Pancreas (tissue), 10 donors: ENCODE results near the gene BRSK1. TPM values are rescaled to one million over a fixed set of nuclear protein-coding genes. Genes with fewer than 3 reads are reported as not detected.
A peak's percentile ranks its signal among the peaks of the same experiment; 100 is the strongest.

Source experiments
- ATAC-seq, 4 donors: fragments of 200-7000 bp; cut with Tn5 transposase; one replicate each; pipeline versions ENCODE4 v1.8.0 to v1.9.1; 2020; ENCODE audit warnings: mild to moderate bottlenecking in 4 of 4, moderate library complexity in 4 of 4
- DNase-seq, 6 donors: peaks; one replicate each; pipeline ENCODE4 v3.0.0-alpha.2; 2020
- FAIRE-seq: peaks from 2 replicates; lab custom pipeline; 2012; peaks lifted over from hg19 to GRCh38; lab: Jason Lieb, UNC
- H3K27ac ChIP-seq, 4 donors: fragments of 200-600 bp; sonication (generic); 1 replicate in 3 of 4; 2 replicates in 1 of 4; pipeline versions ENCODE4 v1.5.0 to v1.8.0; 2020
- H3K27me3 ChIP-seq, 4 donors: fragments of 200-600 bp; one replicate each; pipeline ENCODE4 v1.8.0; 2021
- H3K36me3 ChIP-seq, 3 donors: fragments of 200-600 bp; sonication (generic) in 1 of 3; one replicate each; pipeline versions ENCODE4 v1.5.0 to v1.8.0; 2020 to 2021
- H3K4me1 ChIP-seq, 3 donors: fragments of 200-600 bp; one replicate each; pipeline ENCODE4 v1.8.0; 2021
- H3K4me3 ChIP-seq, 4 donors: fragments of 200-600 bp; sonication (generic) in 2 of 4; one replicate each; pipeline versions ENCODE4 v1.5.0 to v1.8.0; 2020 to 2021
- H3K9me3 ChIP-seq, 4 donors: fragments of 200-600 bp; one replicate each; pipeline ENCODE4 v1.8.0; 2021
- CTCF ChIP-seq, 4 donors: fragments of 200-600 bp; sonication (generic) in 3 of 4; IDR thresholded peaks; one replicate each; pipeline versions ENCODE4 v1.5.0 to v1.8.0; 2021; ENCODE audit warnings: antibody characterized with exemption in 4 of 4
- WGBS, 2 donors: extraction: QIAGEN DNeasy Blood & Tissue Kit; methylation state at CpG; one replicate each; pipeline ENCODE4 v1.1.7; 2013; 5-methylcytosine and 5-hydroxymethylcytosine counted together
- intact Hi-C, 3 donors: fragments of 100-400 bp; cut with DNase I; formaldehyde crosslinking; loops; one replicate each; pipeline versions ENCODE4 v1.11.1 to v1.14.2; 2022
- polyA plus RNA-seq, 2 donors: library from polyadenylated mRNA; stranded (reverse); fragments of 200-250 nt; gene quantifications; one replicate each; pipeline ENCODE4 v1.2.3, GENCODE V29; 2013
- total RNA-seq, 6 donors: library from RNA; stranded (reverse); fragmentation: NEBNext Ultra II Directional in 4 of 6; extraction: Animal tissue kit (Norgen Biotek cat#: 25700) in 4 of 6; gene quantifications; one replicate each; pipeline versions ENCODE4 v1.2.1 to v1.2.4, GENCODE V29; 2021 to 2023
- donor health status: healthy with polysubstance abuse.
- donor health status: DM: no; HTN: no; CAD: no; lungs with moderate emphysema.
- donor health status: DM: no; HTN: no; CAD: no.
- donor health status: control.
- donor health status: control.
- donor health status: Bipolar disorder and iron deficiency.
- donor health status: DM: yes; HTN: yes; CAD: no.
- donor health status: DM: no; HTN: no; CAD: no.
- donor health status: DM: no; HTN: no; CAD: no.
- donor health status: DM: yes; HTN: yes; CAD: no.

Gene BRSK1
- total and polyA plus RNA-seq, 8 donors = 0.46 to 9.2 (median 2.0) TPM

- Histone ChIP-seq H3K4me3 (no peak overlapping the region), H3K9me3 (no peaks in the 10 kb centered on the region), H3K36me3 (peaks cover 0 to 4% (median 0%) of the 10 kb centered on the region in 3 donors), H3K27ac (no peak overlapping the region), H3K4me1 (no peaks in the 10 kb centered on the region), H3K27me3 (no peaks in the 10 kb centered on the region)
- DNase-seq (peak in 1 of 6 donors; percentile 67), ATAC-seq (no peak), FAIRE-seq (no peak)
- no peak for TF ChIP-seq CTCF (IDR thresholded peaks at IDR 0.05)
- intact Hi-C loops = no loop called here
- 86 to 92% methylated on average over 22 of the region's 22 CpGs for WGBS, 2 donors
Observed at GRCh38 chr19:55345101-55345817, 61.5 kb downstream of the BRSK1 start.

GRCh38 chr19:55345818-55346724, 62.3 kb downstream of the BRSK1 start:
- no peaks in the 10 kb centered on the region for H3K4me1 ChIP-seq
- no peaks in the 10 kb centered on the region for H3K27me3 ChIP-seq
- peaks cover 0 to 4% (median 0%) of the 10 kb centered on the region in 3 donors for H3K36me3 ChIP-seq
- WGBS, 2 donors = 86 to 89% methylated on average over 42 to 43 of the region's 43 CpGs
- H3K27ac ChIP-seq = no peak overlapping the region
- FAIRE-seq (no peak), DNase-seq (peak in 3 of 6 donors; percentile 36 to 77 (median 66)), ATAC-seq (peak in 2 of 4 donors; percentile 2 to 9)
- H3K9me3 ChIP-seq = no peaks in the 10 kb centered on the region
- intact Hi-C loops = no loop called here
- no peak overlapping the region for H3K4me3 ChIP-seq
- TF ChIP-seq CTCF (IDR thresholded peaks at IDR 0.05) = no peak

GRCh38 chr19:55346725-55347441, 63.1 kb downstream of the BRSK1 start:
- Histone ChIP-seq H3K9me3 (no peaks in the 10 kb centered on the region), H3K27ac (no peak overlapping the region), H3K36me3 (peaks cover 0 to 4% (median 0%) of the 10 kb centered on the region in 3 donors), H3K4me3 (no peak overlapping the region), H3K4me1 (no peaks in the 10 kb centered on the region), H3K27me3 (no peaks in the 10 kb centered on the region)
- no peak for ATAC-seq
- no peak for FAIRE-seq
- 92 to 93% methylated on average over 32 to 41 of the region's 41 CpGs for WGBS, 2 donors
- intact Hi-C loops = no loop called here
- peak in 1 of 6 donors; percentile 63 for DNase-seq
- TF ChIP-seq CTCF (IDR thresholded peaks at IDR 0.05) = no peak

GRCh38 chr19:55347442-55348009, 63.7 kb downstream of the BRSK1 start:
- TF ChIP-seq CTCF (IDR thresholded peaks at IDR 0.05) = no peak
- H3K4me3 ChIP-seq = no peak overlapping the region
- H3K27ac ChIP-seq = no peak overlapping the region
- H3K36me3 ChIP-seq = peaks cover 0 to 4% (median 0%) of the 10 kb centered on the region in 3 donors
- DNase-seq (peak in 1 of 6 donors; percentile 61), ATAC-seq (no peak), FAIRE-seq (no peak)
- 89 to 91% methylated on average over 10 of the region's 10 CpGs for WGBS, 2 donors
- no peaks in the 10 kb centered on the region for H3K9me3 ChIP-seq
- intact Hi-C loops = no loop called here
- H3K4me1 ChIP-seq = no peaks in the 10 kb centered on the region
- H3K27me3 ChIP-seq = no peaks in the 10 kb centered on the region
